AG04449 (cell line): ENCODE results near the gene SPTBN1.

Source experiments
- CTCF ChIA-PET: fragments of 350-600 bp; formaldehyde crosslinking; extraction: SDS; loops from one replicate; lab custom pipeline; 2021; ENCODE audit warnings: antibody characterized with exemption; lab: Yijun Ruan, JAX
- POLR2A ChIA-PET: fragments of 400-600, 350-600 bp; formaldehyde crosslinking; extraction: SDS; loops from one replicate; lab custom pipeline; 2020; ENCODE audit warnings: antibody characterized with exemption, inconsistent platforms; lab: Yijun Ruan, JAX
- DNase-seq: peaks from one replicate; pipeline ENCODE4 v3.0.0-alpha.2; 2010; ENCODE audit warnings: low read depth, low spot score
- H3K4me3 ChIP-seq: 2 replicates; pipeline ENCODE4 v1.5.1; 2011; ENCODE audit warnings: low read depth, mild to moderate bottlenecking, control low read depth, low read length
- TF ChIP-seq, protein P1 (sequence below): IDR thresholded peaks from one replicate; pipeline ENCODE4 v1.5.1; 2011; ENCODE audit warnings: mild to moderate bottlenecking, moderate library complexity, low read length, control low read depth, inconsistent platforms; ENCODE audit not compliant: insufficient read depth; ENCODE audit errors: missing control alignments

The SPTBN1 gene

GRCh38 chr2:54546923-54547720 is 91.0 kb downstream of the SPTBN1 start:
- ChIA-PET POLR2A (no interaction called here), CTCF (interaction anchor here (1.3 to 1.6 kb wide), 3 partner anchors 10 to 371 kb away, joined by 3 to 4 read pairs (median 3); no protein-coding TSS in a partner anchor)
- TF ChIP-seq, protein P1, sequence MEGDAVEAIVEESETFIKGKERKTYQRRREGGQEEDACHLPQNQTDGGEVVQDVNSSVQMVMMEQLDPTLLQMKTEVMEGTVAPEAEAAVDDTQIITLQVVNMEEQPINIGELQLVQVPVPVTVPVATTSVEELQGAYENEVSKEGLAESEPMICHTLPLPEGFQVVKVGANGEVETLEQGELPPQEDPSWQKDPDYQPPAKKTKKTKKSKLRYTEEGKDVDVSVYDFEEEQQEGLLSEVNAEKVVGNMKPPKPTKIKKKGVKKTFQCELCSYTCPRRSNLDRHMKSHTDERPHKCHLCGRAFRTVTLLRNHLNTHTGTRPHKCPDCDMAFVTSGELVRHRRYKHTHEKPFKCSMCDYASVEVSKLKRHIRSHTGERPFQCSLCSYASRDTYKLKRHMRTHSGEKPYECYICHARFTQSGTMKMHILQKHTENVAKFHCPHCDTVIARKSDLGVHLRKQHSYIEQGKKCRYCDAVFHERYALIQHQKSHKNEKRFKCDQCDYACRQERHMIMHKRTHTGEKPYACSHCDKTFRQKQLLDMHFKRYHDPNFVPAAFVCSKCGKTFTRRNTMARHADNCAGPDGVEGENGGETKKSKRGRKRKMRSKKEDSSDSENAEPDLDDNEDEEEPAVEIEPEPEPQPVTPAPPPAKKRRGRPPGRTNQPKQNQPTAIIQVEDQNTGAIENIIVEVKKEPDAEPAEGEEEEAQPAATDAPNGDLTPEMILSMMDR: no peak
- DNase-seq: no peak
- H3K4me3 ChIP-seq: no peak overlapping the region

DNA sequence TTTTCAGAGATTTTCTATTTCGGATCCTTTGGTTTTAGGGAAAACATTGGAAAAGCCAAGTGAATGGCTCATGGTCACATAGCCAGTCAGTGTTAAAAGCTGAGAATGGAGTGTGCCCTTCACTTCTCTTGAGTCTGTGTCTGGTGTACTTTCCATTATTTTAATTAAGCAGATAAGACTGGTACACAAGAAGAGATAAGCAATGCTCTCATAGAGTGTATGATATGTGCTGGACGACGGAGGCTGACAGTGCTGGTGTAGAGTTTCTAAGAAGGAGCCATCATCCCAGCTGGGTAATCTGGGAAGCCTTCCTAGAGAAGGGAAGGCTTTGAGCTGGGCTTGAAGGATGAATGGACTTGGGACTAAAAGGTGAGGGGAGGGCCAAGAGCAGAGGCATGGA is 93.3 kb downstream of the SPTBN1 start:
- CTCF ChIA-PET: interaction anchor here (1.0 kb wide), 1 partner anchor 9 kb away, joined by 3 read pairs; no protein-coding TSS in a partner anchor
- TF ChIP-seq, protein P1: no peak
- POLR2A ChIA-PET: interaction anchor here (1.1 kb wide), 1 partner anchor 9 kb away, joined by 3 read pairs; no protein-coding TSS in a partner anchor
- DNase-seq: no peak
- no peak overlapping the region for H3K4me3 ChIP-seq

GRCh38 chr2:54549917-54550518 is 93.9 kb downstream of the SPTBN1 start:
- DNase-seq: no peak
- no peak overlapping the region for H3K4me3 ChIP-seq
- POLR2A ChIA-PET: no interaction called here
- CTCF ChIA-PET: interaction anchor here (0.7 to 1.0 kb wide), 2 partner anchors 9 to 154 kb away, joined by 3 read pairs; no protein-coding TSS in a partner anchor
- TF ChIP-seq, protein P1: no peak

DNA sequence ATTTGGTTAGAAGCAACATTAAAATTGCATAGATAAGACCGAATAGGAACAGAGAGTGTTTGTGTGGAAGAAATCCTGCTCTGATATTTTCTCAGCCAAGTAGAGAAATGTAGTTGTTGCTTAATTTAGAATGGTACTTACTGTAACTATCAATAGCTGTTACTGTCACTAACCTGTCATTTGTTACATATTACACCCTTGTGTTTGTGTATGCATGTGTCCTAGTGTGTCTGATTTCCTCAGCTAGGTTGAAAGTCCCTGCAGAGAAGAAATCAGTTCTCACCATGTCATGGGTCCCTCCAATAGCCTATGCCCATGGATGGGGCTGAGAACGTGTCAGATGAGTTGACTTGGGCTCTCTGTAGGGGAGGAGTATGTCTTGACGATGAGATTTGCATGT is 94.4 kb downstream of the SPTBN1 start:
- TF ChIP-seq, protein P1: no peak
- H3K4me3 ChIP-seq: no peak overlapping the region
- DNase-seq: no peak
- ChIA-PET POLR2A (no interaction called here), CTCF (interaction anchor here (0.7 kb wide), 1 partner anchor 154 kb away, joined by 3 read pairs; no protein-coding TSS in a partner anchor)

GRCh38 chr2:54551123-54551756 is 95.1 kb downstream of the SPTBN1 start:
- TF ChIP-seq, protein P1: no peak
- ChIA-PET POLR2A (no interaction called here), CTCF (no interaction called here)
- no peak for DNase-seq
- no peak overlapping the region for H3K4me3 ChIP-seq

GRCh38 chr2:54553075-54553474 is 96.9 kb downstream of the SPTBN1 start:
- H3K4me3 ChIP-seq: no peak overlapping the region
- POLR2A ChIA-PET: no interaction called here
- CTCF ChIA-PET: interaction anchor here (0.9 kb wide), 1 partner anchor 446 kb away, joined by 3 read pairs; no protein-coding TSS in a partner anchor
- DNase-seq: no peak
- TF ChIP-seq, protein P1: no peak
